HCT116 (cell line): Measurements from ENCODE around the gene KIF3C.

Experiments used
- CEBPB ChIP-seq: IDR thresholded peaks from 2 replicates; pipeline ENCODE4 v1.6.1; 2012; ENCODE audit warnings: low read depth
- EZH2 ChIP-seq: fragments of 200-600 bp; sonication (generic); IDR thresholded peaks from 2 replicates; pipeline ENCODE4 v1.6.1; 2017; ENCODE audit warnings: antibody characterized with exemption, mixed run types
- EZH2phosphoT487 ChIP-seq: fragments of 200-600 bp; IDR thresholded peaks from 2 replicates; pipeline ENCODE4 v1.6.1; 2018; ENCODE audit warnings: antibody characterized with exemption, borderline replicate concordance
- FOSL1 ChIP-seq: IDR thresholded peaks from 2 replicates; pipeline ENCODE4 v1.6.1; 2012; ENCODE audit warnings: low read depth
- POLR2A ChIP-seq: IDR thresholded peaks from 2 replicates; pipeline ENCODE4 v1.7.0; 2011; ENCODE audit warnings: borderline replicate concordance; ENCODE audit not compliant: insufficient read depth, insufficient read length; ENCODE audit errors: extremely low read depth
- YY1 ChIP-seq: IDR thresholded peaks from 2 replicates; pipeline ENCODE4 v1.6.1; 2011; ENCODE audit warnings: low read length, low read depth, moderate library complexity, mild to moderate bottlenecking; ENCODE audit not compliant: insufficient replicate concordance; ENCODE audit errors: extremely low read depth
- TF ChIP-seq, protein P1 (sequence below): IDR thresholded peaks from 2 replicates; pipeline ENCODE4 v1.6.1; 2011; ENCODE audit warnings: mild to moderate bottlenecking, low read length, moderate library complexity; ENCODE audit not compliant: insufficient replicate concordance; ENCODE audit errors: extremely low read depth
- TF ChIP-seq, protein P2 (sequence below), 3 experiments: fragments of 200-600 bp in 1 of 3; sonication (generic) in 1 of 3; IDR thresholded peaks in 2 of 3; conservative IDR thresholded peaks in 1 of 3; 2 replicates each; pipeline ENCODE4 v1.5.1; 2012 to 2017; ENCODE audit warnings: low read depth in 2 of 3, low read length in 2 of 3, antibody characterized with exemption in 1 of 3, borderline replicate concordance in 1 of 3, control low read depth in 1 of 3, mild to moderate bottlenecking in 1 of 3, mixed read lengths in 1 of 3, mixed run types in 1 of 3, moderate library complexity in 1 of 3; ENCODE audit not compliant: insufficient read depth in 1 of 3
- TF ChIP-seq, protein P3 (sequence below): IDR thresholded peaks from 2 replicates; pipeline ENCODE4 v1.6.1; 2012; ENCODE audit warnings: low read depth
- TF ChIP-seq, protein P4 (sequence below): IDR thresholded peaks from 2 replicates; pipeline ENCODE4 v1.6.1; 2012

DNA sequence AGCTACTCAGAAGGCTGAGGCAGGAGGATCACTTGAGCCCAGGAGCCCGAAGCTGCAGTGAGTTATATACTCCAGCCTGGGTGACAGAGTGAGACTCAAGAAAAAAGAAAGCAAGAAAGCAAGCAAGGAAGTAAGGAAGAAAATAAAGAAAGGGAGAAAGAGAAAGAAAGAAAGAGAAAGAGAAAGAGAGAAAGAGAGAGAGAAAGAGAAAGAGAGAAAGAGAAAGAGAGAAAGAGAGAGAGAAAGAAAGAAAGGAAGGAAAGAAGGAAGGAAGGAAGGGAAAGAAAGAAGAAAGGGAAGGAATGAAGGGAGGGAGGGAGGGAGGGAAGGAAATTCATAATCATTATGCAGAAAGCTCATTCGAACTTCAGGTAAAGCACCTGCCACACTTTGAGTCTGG is 33.9 kb downstream of the KIF3C start:
- TF ChIP-seq, protein P1, sequence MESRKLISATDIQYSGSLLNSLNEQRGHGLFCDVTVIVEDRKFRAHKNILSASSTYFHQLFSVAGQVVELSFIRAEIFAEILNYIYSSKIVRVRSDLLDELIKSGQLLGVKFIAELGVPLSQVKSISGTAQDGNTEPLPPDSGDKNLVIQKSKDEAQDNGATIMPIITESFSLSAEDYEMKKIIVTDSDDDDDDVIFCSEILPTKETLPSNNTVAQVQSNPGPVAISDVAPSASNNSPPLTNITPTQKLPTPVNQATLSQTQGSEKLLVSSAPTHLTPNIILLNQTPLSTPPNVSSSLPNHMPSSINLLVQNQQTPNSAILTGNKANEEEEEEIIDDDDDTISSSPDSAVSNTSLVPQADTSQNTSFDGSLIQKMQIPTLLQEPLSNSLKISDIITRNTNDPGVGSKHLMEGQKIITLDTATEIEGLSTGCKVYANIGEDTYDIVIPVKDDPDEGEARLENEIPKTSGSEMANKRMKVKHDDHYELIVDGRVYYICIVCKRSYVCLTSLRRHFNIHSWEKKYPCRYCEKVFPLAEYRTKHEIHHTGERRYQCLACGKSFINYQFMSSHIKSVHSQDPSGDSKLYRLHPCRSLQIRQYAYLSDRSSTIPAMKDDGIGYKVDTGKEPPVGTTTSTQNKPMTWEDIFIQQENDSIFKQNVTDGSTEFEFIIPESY: no peak
- TF ChIP-seq, protein P2, sequence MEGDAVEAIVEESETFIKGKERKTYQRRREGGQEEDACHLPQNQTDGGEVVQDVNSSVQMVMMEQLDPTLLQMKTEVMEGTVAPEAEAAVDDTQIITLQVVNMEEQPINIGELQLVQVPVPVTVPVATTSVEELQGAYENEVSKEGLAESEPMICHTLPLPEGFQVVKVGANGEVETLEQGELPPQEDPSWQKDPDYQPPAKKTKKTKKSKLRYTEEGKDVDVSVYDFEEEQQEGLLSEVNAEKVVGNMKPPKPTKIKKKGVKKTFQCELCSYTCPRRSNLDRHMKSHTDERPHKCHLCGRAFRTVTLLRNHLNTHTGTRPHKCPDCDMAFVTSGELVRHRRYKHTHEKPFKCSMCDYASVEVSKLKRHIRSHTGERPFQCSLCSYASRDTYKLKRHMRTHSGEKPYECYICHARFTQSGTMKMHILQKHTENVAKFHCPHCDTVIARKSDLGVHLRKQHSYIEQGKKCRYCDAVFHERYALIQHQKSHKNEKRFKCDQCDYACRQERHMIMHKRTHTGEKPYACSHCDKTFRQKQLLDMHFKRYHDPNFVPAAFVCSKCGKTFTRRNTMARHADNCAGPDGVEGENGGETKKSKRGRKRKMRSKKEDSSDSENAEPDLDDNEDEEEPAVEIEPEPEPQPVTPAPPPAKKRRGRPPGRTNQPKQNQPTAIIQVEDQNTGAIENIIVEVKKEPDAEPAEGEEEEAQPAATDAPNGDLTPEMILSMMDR (IDR thresholded peaks at IDR 0.05 in 2 of 3, conservative IDR thresholded peaks at IDR 0.05 in 1 of 3; ENCODE audit: borderline replicate concordance in 1 of 3, insufficient read depth in 1 of 3, low read depth in 2 of 3, low read length in 2 of 3): no peak
- TF ChIP-seq, protein P3, sequence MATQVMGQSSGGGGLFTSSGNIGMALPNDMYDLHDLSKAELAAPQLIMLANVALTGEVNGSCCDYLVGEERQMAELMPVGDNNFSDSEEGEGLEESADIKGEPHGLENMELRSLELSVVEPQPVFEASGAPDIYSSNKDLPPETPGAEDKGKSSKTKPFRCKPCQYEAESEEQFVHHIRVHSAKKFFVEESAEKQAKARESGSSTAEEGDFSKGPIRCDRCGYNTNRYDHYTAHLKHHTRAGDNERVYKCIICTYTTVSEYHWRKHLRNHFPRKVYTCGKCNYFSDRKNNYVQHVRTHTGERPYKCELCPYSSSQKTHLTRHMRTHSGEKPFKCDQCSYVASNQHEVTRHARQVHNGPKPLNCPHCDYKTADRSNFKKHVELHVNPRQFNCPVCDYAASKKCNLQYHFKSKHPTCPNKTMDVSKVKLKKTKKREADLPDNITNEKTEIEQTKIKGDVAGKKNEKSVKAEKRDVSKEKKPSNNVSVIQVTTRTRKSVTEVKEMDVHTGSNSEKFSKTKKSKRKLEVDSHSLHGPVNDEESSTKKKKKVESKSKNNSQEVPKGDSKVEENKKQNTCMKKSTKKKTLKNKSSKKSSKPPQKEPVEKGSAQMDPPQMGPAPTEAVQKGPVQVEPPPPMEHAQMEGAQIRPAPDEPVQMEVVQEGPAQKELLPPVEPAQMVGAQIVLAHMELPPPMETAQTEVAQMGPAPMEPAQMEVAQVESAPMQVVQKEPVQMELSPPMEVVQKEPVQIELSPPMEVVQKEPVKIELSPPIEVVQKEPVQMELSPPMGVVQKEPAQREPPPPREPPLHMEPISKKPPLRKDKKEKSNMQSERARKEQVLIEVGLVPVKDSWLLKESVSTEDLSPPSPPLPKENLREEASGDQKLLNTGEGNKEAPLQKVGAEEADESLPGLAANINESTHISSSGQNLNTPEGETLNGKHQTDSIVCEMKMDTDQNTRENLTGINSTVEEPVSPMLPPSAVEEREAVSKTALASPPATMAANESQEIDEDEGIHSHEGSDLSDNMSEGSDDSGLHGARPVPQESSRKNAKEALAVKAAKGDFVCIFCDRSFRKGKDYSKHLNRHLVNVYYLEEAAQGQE: no peak
- TF ChIP-seq FOSL1 (no peak), YY1 (no peak), EZH2phosphoT487 (no peak), CEBPB (no peak), POLR2A (no peak), EZH2 (no peak)
- TF ChIP-seq, protein P4, sequence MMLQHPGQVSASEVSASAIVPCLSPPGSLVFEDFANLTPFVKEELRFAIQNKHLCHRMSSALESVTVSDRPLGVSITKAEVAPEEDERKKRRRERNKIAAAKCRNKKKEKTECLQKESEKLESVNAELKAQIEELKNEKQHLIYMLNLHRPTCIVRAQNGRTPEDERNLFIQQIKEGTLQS: no peak
